KMS-11 (cell line): Measurements from ENCODE around the gene PMS2.

Source experiments
- H2AFZ ChIP-seq: fragments of 200-600 bp; sonication (generic); 2 replicates; pipeline ENCODE4 v1.6.1; 2016; ENCODE audit warnings: antibody characterized with exemption, mixed run types, low read depth
- H3K27ac ChIP-seq: fragments of 200-600 bp; sonication (generic); 2 replicates; pipeline ENCODE4 v1.6.1; 2016; ENCODE audit warnings: mild to moderate bottlenecking, mixed run types
- H3K27me3 ChIP-seq: fragments of 200-600 bp; sonication (generic); 2 replicates; pipeline ENCODE4 v1.6.1; 2017; ENCODE audit warnings: mild to moderate bottlenecking, low read depth, mixed run types, moderate library complexity; ENCODE audit not compliant: insufficient read depth
- H3K36me3 ChIP-seq: fragments of 200-600 bp; sonication (generic); 2 replicates; pipeline ENCODE4 v1.6.1; 2017; ENCODE audit warnings: mild to moderate bottlenecking, mixed run types; ENCODE audit not compliant: insufficient read depth
- H3K4me1 ChIP-seq: fragments of 200-600 bp; sonication (generic); 2 replicates; pipeline ENCODE4 v1.6.1; 2016; ENCODE audit warnings: mild to moderate bottlenecking, low read depth, mixed run types; ENCODE audit not compliant: poor library complexity, severe bottlenecking
- H3K4me2 ChIP-seq: fragments of 200-600 bp; sonication (generic); 2 replicates; pipeline ENCODE4 v1.7.0; 2016; ENCODE audit warnings: mild to moderate bottlenecking, mixed run types
- H3K4me3 ChIP-seq: fragments of 200-600 bp; sonication (generic); IDR thresholded peaks from 2 replicates; pipeline ENCODE4 v1.6.1; 2017; ENCODE audit warnings: low read depth, low read length, mixed read lengths; ENCODE audit not compliant: insufficient read depth
- H3K79me2 ChIP-seq: fragments of 200-600 bp; sonication (generic); 2 replicates; pipeline ENCODE4 v1.6.1; 2016; ENCODE audit warnings: low read depth, mixed run types; ENCODE audit not compliant: insufficient read depth
- H3K9ac ChIP-seq: fragments of 200-600 bp; sonication (generic); 2 replicates; pipeline ENCODE4 v1.6.1; 2016; ENCODE audit warnings: mild to moderate bottlenecking, mixed run types
- H4K20me1 ChIP-seq: fragments of 200-600 bp; sonication (generic); 2 replicates; pipeline ENCODE4 v1.6.1; 2016; ENCODE audit warnings: mild to moderate bottlenecking, mixed run types; ENCODE audit not compliant: insufficient read depth
- TF ChIP-seq, protein P1 (sequence below): fragments of 200-600 bp; sonication (generic); conservative IDR thresholded peaks from 2 replicates; pipeline ENCODE4 v1.6.1; 2017; ENCODE audit warnings: low read depth, mild to moderate bottlenecking, antibody characterized with exemption, low read length, moderate library complexity, mixed read lengths

The PMS2 gene

DNA sequence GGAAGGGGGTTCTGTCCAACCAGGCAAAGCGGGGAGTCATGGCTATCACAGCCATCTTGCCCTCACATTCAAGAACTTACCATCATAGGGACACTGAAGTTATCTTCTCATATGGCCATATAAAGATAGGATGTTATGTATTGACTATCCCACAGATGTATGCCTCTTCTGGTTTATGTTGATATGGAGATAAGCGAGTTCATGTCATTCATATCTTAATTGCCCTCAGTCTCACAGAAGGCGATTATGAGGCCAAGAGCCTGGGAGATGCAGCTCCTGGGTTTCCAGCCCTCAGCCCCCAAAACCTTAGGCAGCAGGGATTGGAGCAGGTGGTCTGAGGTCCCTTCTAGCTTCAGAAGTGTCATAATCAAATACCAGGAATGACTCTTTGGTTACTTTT, 13.9 kb upstream of the PMS2 start:
- no peaks in the 10 kb centered on the region for H3K27me3 ChIP-seq
- no peak overlapping the region for H3K4me3 ChIP-seq
- H3K4me1 ChIP-seq, result peaks cover 4% of the 10 kb centered on the region
- no peak overlapping the region for H3K4me2 ChIP-seq
- TF ChIP-seq, protein P1, sequence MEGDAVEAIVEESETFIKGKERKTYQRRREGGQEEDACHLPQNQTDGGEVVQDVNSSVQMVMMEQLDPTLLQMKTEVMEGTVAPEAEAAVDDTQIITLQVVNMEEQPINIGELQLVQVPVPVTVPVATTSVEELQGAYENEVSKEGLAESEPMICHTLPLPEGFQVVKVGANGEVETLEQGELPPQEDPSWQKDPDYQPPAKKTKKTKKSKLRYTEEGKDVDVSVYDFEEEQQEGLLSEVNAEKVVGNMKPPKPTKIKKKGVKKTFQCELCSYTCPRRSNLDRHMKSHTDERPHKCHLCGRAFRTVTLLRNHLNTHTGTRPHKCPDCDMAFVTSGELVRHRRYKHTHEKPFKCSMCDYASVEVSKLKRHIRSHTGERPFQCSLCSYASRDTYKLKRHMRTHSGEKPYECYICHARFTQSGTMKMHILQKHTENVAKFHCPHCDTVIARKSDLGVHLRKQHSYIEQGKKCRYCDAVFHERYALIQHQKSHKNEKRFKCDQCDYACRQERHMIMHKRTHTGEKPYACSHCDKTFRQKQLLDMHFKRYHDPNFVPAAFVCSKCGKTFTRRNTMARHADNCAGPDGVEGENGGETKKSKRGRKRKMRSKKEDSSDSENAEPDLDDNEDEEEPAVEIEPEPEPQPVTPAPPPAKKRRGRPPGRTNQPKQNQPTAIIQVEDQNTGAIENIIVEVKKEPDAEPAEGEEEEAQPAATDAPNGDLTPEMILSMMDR, result no peak
- H3K79me2 ChIP-seq, result no peaks in the 10 kb centered on the region
- peaks cover 20% of the 10 kb centered on the region; the same call in 1 of the 2 replicates for H3K36me3 ChIP-seq
- H2AFZ ChIP-seq, result no peak overlapping the region
- no peaks in the 10 kb centered on the region for H4K20me1 ChIP-seq
- no peak overlapping the region for H3K9ac ChIP-seq
- no peak overlapping the region for H3K27ac ChIP-seq

DNA sequence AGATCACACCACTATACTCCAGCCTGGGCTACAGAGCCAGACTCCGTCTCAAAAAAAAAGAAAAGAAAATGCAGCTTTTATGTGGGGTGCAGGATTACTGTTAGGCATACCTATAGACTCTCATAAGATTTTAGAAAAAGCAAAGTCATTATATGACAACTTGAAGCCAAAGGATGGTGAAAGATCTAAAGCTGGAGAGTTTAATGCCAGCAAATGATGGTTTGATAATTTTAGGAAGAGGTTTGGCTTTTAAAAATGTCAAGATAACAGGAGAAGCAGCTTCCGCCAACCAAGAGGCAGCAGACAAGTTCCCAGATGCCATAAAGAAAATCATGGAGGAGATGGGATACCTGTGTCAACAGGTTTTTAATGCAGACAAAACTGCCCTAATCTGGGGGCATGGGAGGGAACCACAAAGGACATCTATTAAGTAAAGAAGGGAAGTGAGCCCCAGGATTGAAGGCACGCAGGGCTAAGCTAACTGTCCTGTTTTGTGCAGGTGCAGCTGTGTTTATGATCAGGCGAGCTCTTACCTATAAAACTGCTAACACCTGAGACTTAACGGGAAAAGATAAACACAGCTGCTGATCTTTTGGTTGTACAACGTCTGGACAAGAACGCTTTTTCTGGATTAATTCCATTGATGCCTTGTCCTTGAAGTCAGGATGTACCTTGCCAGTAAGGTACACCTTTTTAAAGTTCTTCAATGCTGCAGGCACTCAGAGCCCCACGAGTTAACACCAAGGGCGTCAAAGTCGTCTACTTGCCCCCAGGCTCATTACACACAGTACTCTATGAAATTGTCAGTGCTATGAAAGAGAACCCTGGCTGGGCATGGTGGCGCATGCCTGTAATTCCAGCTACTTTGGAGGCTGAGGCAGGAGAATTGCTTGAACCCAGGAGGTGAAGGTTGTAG, 11.8 kb upstream of the PMS2 start:
- no peak overlapping the region for H3K4me3 ChIP-seq
- H2AFZ ChIP-seq, result no peak overlapping the region
- H3K27me3 ChIP-seq, result no peaks in the 10 kb centered on the region
- H3K27ac ChIP-seq, result no peak overlapping the region
- H4K20me1 ChIP-seq, result no peaks in the 10 kb centered on the region
- H3K36me3 ChIP-seq, result peaks cover 26% of the 10 kb centered on the region; the same call in 1 of the 2 replicates
- H3K79me2 ChIP-seq, result no peaks in the 10 kb centered on the region; the same call in 1 of the 2 replicates
- TF ChIP-seq, protein P1, result no peak
- no peak overlapping the region for H3K9ac ChIP-seq
- H3K4me2 ChIP-seq, result no peak overlapping the region
- H3K4me1 ChIP-seq, result peaks cover 7% of the 10 kb centered on the region

DNA sequence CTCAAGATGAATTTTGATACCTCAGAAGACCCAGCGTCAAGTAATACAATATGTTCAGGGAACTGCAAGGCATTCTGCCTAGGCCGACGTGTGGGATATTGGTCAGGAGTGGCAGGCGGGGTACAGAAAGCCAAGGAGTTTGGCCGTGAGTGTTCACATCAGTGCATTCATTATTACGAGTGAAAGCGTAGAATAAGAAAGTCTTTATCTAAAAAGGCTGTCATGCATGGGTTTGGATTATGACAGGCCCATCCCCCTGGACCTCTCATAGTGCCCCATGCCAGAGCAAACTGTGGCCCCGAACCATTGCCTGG, 7.8 kb upstream of the PMS2 start:
- Histone ChIP-seq H4K20me1 (no peaks in the 10 kb centered on the region), H3K4me2 (no peak overlapping the region), H3K79me2 (peaks cover 16% of the 10 kb centered on the region), H2AFZ (no peak overlapping the region), H3K4me1 (peaks cover 26% of the 10 kb centered on the region), H3K27ac (no peak overlapping the region), H3K9ac (no peak overlapping the region), H3K27me3 (no peaks in the 10 kb centered on the region), H3K4me3 (no peak overlapping the region), H3K36me3 (peaks cover 27% of the 10 kb centered on the region; the same call in 1 of the 2 replicates)
- TF ChIP-seq, protein P1, result no peak

DNA sequence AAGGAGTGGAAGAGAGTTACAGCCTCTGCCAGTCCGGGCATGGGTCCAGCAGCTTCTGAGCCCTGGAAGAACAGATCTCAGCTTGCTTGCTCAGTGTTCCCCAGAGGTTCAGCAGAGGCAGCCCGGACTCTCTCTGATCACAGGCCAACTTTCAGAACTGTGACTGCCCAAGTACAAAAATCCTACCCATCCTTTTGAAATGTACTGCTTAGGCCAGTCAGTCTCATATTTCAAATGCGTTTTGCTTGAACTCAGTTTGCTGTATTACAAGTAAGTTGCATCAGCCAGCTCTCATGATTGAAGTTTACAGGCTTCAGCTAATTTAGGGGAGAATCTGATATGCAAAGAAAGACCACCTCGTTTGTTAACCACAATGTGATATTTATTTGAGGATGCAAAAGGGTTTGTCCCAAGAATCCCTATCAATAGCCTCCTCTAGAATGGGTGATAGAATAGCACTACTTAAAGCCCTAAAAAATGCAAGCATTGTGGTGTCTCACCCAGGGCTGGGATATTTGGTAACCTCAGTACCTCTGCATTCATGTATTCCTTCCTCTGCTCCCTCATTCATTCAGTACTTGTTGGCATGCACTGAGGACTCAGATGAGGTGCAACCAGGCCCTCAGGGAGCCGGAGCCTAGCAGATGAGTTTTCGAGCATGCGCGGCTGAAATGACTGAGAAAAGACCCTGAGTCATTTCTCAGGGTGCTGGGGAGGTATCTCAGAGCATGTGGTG, 7.2 kb upstream of the PMS2 start:
- no peak overlapping the region for H3K4me3 ChIP-seq
- no peak overlapping the region for H3K27ac ChIP-seq
- TF ChIP-seq, protein P1, result no peak
- H3K27me3 ChIP-seq, result no peaks in the 10 kb centered on the region
- H3K36me3 ChIP-seq, result peaks cover 27% of the 10 kb centered on the region; the same call in 1 of the 2 replicates
- H4K20me1 ChIP-seq, result no peaks in the 10 kb centered on the region
- no peak overlapping the region for H3K9ac ChIP-seq
- no peak overlapping the region for H3K4me2 ChIP-seq
- H2AFZ ChIP-seq, result no peak overlapping the region
- H3K79me2 ChIP-seq, result peaks cover 21% of the 10 kb centered on the region
- H3K4me1 ChIP-seq, result peaks cover 26% of the 10 kb centered on the region
